Tibial nerve (tissue), 4 donors: ENCODE results near the gene ITPK1.

Experiments
- CTCF ChIP-seq, 5 experiments: fragments of 200-600 bp in 3 of 5; fragments of 450-650 bp in 2 of 5; sonication (generic) in 3 of 5; IDR thresholded peaks; one replicate each; pipeline ENCODE4 v1.5.1; 2016 to 2019; ENCODE audit warnings: antibody characterized with exemption in 5 of 5, mild to moderate bottlenecking in 3 of 5, moderate library complexity in 2 of 5
- EP300 ChIP-seq, 2 donors: sonication (generic); formaldehyde crosslinking; IDR thresholded peaks; one replicate each; pipeline ENCODE4 v1.6.1; 2017; ENCODE audit warnings: antibody characterized with exemption in 2 of 2, mild to moderate bottlenecking in 1 of 2
- POLR2A ChIP-seq, 2 donors: fragments of 450-650 bp; IDR thresholded peaks; one replicate each; pipeline ENCODE4 v1.6.1; 2017; ENCODE audit warnings: antibody characterized with exemption in 2 of 2, mild to moderate bottlenecking in 2 of 2, moderate library complexity in 2 of 2

GRCh38 chr14:93160353-93160801 lies 44.7 kb upstream of the ITPK1 start:
- TF ChIP-seq CTCF (IDR thresholded peaks at IDR 0.05) (peak in 2 of 5 experiments; percentile 9 to 11), POLR2A (IDR thresholded peaks at IDR 0.05) (no peak), EP300 (IDR thresholded peaks at IDR 0.05) (no peak)
